ENCODE results near the gene CLDND1.

- no peak for TF ChIP-seq CTCF (IDR thresholded peaks at IDR 0.05 in 4 of 5, conservative IDR thresholded peaks at IDR 0.05 in 1 of 5)
- TF ChIP-seq POLR2A (IDR thresholded peaks at IDR 0.05): no peak
These were observed 7.3 kb upstream of the CLDND1 start for GRCh38 chr3:98529856-98530459.
